GM19023 (cell line): ENCODE results near the gene PRAF2.

Experiments used
- ATAC-seq: cut with Tn5 transposase; IDR thresholded peaks from one replicate; pipeline ENCODE4 v1.9.1; 2021; ENCODE audit warnings: mild to moderate bottlenecking, moderate library complexity; ENCODE audit not compliant: unreplicated experiment

Gene PRAF2

DNA sequence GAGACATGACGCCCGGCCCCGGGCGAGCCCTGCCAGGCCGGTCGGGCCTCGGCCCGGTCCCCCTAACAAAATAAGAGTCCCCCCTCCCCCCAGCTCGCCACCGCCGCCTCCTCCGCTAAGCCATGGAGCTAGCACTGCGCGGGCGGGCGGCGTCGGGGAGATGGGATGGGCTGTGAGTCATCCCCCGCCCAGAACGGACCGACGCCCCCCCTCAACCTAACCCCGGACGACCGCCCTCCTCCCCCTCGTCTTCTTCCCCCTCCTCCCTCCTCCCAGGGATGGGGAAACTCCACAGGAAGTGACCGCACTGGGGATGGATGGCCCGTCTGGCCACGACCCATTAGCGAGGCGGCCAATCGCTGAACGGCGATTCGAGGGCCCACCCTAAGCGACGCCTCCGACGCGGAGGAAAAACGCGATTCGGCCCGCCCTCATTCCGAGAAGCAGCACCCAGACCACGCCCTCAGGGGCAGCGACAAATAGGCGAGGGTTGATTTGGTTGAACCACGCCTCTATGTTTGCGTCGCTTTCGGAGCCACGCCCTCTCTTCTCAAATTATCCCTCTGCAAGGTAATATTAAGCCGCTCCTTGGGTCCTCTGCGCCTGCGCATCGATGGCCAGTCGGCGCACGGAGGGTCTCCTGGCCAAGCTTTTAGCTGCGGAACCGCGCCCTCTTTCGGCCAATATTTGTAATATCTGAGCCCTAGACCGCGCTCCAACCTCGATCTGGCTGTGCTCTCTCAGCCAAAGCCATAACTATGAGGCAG, 30.4 kb downstream of the PRAF2 start, which contains the start of gene TFE3:
TFE3 (minus strand) TSS at position 138 of the 767 bp plus-strand sequence; CDS start at position 7, 131 bp downstream.
- peak; percentile 89 for ATAC-seq

DNA sequence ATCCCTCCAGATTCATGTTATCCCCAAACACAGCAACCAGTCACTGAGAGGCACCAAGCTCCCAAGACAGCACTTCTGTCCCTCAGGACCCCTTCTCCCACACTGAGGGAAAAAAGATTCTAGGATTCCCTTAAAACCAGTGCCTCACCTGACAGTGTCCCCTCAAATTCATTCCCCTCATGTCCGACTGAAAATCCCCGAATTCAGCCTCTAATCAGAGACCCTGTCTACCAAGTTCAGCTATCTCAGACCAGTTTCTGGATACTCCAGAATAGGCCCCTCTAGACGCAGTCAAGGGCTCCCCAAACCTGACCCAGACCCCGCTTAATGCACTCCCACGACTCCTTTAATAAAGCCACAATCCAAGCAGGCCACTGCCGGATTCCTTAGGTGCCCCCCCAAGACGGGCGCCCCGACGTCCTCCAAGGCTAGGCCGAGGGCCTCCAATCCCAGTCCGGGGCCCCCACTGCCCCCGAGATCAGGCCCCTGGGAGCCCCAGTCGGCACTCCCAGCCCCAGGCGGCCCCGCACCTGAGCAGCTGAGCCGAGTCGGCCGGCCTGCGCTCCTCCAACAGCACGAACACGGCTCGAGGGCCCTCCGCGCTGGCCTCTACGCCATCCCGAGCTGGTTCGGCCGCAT, 31.1 kb downstream of the PRAF2 start:
- ATAC-seq, result no peak

DNA sequence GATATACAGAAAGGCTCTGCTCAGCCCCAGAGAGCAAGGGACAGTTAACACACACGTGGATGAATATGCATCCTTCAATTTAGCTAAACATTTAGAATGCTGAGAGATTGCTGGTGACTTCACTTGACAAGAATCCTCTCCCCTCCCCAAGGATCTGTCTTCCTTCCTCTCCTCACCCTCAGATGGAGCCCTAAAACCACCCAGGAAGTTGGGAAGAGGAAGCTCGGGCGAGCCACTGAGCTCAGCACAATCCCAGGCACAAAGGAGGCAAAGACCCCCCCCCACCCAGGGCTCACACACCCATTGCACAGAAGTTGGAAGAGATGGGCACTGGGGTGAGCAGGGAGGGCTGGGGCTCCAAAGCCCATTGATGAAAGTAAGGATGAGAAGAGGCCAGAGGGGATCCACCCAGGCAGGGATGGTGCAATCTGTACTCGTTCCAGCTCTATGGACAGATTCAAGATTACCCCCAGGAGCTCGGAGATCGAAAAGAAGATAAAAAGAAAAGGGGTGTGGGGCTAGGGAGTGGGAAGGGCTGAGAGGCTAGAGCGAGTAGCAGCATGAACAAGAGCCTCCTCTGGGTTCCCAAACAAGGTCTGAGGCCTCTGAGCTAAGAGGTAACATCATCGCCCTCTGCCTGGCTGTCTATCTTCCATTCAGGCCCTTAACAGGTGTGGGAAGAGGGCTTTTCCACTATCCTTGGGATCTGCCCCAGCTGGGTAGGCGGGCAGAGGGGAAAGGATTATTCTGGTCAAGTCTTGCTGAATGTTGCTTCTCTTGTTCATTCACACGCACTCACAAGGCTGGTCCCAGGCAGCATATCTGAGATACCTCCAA, 31.8 kb downstream of the PRAF2 start:
- no peak for ATAC-seq

DNA sequence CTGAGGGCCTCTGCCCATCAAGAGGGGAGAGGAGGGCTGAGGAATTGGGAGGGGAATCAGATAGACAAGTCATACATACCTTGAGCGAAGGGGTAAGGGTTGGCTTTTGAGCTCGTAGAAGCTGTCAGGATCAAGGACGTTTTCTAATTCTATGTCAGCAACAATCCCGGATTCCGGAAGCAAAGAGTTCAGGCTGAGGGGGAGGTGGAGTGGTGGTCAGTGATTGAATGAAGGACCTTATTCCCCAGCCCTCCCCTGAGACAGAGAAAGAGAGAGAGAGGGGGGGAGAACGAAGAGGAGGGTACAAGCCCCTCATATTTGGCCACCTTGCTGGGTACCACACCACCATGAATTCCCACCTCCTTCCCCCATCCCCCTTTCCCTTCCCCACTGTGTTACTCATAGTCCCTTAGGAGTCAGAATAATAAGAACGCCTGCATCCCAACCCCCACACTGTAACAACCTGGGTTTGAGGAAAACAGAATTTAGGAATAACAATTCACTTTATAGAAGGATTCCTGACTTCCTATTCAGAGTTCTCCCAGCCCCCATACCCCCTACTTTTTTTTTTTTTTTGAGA, 33.3 kb downstream of the PRAF2 start:
- ATAC-seq, result no peak

DNA sequence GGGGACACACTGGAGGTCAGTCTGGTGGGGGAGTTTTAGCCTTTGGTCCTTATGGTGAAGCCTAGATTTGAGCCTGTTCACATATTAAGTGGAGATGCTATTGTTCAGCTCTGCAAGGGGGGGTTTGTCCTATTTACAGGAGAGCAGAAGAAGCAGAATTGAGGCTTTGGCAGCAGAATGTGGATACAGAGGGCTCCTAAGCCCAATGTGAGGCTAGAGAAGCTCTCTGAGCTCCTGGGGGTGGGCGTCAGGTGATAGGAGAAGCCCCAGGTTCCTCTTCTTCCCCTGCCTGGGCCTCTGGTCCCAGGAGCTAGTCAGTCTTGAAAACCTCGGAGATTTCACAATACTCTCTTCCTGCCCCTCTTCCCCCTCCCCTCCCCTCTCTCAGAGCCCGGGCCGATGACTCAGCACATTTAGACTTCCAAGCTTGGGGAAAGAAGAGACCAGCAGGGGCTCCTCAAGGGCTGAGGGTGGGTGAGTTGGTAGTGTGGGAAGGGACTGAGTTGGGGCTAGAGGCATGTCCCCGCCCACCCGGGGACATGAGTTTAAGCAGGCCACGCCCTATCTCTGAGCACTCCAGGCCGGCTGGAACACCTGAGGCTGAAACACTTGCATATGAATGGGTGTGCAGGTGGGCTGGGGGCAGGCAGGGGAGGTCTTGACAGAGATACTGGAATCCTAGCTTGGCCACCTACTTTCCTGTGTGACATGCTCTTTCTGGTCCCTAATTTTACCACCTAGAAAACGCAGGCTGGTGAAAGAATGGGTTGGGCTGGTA, 34.0 kb downstream of the PRAF2 start:
- no peak for ATAC-seq

DNA sequence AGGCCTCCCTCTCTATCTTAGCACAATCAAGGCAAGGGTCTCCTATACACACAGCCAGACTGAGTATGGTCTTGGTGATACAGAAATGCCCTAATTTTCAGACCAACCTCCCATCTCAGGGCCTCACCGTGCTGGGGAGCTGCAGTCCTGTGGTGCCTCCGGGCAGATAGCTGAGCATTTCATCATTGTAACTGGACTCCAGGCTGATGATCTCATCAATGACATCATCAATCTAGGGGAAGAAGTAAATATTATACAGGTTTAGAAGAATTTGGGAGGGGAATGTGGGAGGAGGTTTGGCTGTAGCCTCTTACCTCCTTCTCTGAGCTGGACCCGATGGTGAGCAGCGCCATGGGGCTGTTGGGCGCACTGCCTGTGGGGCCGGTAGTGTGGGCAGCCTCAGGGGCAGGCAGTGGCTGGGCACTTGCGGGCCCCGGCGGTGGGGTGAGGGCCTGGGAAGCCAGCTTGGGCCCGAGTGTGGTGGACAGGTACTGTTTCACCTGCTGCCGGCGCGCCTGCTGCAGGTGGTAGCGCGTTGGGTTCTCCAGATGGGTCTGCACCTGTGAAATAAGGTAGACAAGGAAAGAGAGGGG, 35.8 kb downstream of the PRAF2 start:
- no peak for ATAC-seq

DNA sequence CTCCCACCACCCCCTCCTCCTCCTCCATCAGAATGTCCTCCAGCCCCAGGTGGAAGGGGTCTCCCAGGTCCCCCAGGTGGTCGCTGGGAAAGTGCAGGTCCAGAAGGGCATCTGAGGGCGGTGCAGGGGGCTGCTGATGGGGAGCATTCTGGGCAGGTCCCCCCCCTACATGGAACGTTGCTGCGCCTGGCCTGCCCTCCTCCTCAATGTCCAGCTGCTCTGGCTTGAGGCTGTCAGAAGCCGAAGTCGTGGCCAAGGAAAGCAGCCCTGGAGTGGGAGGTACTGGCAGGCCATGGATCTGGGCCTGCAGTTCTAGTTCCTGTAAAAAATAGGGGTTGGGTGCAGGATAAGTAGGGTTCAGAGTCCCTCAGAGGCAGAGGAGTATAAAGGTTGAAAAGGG, 43.5 kb downstream of the PRAF2 start:
- no peak for ATAC-seq

DNA sequence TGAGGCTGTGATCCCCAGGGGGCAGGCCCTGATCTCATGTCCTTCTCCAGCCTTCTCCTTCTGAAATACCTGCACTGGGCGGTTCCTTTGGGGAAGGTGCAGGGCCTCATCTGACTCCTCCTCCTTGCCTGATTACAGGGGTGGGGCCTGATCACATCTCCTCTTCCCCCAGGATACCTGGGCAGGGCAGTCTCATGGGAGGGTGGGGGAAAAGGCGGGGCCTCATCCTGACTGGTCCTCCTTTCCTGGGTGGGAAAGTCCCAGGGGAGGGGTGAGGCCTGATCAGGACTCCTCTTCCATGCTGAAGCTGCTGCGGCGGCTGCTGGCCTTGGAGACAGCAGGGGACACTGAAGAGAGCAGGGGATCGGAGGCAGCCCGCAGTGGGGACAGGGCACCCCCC, 43.9 kb downstream of the PRAF2 start:
- ATAC-seq, result no peak
